SK-N-MC (cell line): ENCODE measurements around the gene OTUB1.

ENCODE experiments used
- EZH2 ChIP-seq: fragments of 200-600 bp; sonication (generic); IDR thresholded peaks from one replicate; pipeline ENCODE4 v1.6.1; 2017; ENCODE audit warnings: antibody characterized with exemption
- POLR2AphosphoS5 ChIP-seq: IDR thresholded peaks from 2 replicates; pipeline ENCODE4 v1.6.1; 2012; ENCODE audit warnings: mild to moderate bottlenecking, low read depth, low read length, borderline replicate concordance

DNA sequence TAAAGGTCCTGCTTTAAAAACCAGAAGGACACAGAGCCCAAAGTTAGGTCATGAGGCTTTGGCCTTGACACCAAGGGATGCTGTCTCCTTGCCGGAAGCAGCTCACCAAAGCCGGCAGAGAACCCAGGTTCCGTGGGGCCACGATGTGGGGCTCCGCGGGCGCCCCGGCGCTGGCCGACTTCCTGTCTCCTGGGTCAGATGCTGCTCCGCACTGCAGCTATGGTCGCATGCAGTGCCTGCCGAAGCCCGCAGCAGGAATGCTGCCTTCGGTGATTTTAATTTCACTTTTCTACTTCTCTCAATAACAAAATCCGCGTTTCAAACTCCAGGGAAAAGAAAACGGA is 454 bp upstream of the OTUB1 start:
- TF ChIP-seq EZH2 (no peak), POLR2AphosphoS5 (no peak)
